ENCODE measurements around the gene FNDC3A. TPM values are rescaled to one million over a fixed set of nuclear protein-coding genes. Genes with fewer than 3 reads are reported as not detected.

FNDC3A gene
- total and polyA plus RNA-seq, 2 experiments from 2014 or later = 21.9 to 73.5 TPM

DNA sequence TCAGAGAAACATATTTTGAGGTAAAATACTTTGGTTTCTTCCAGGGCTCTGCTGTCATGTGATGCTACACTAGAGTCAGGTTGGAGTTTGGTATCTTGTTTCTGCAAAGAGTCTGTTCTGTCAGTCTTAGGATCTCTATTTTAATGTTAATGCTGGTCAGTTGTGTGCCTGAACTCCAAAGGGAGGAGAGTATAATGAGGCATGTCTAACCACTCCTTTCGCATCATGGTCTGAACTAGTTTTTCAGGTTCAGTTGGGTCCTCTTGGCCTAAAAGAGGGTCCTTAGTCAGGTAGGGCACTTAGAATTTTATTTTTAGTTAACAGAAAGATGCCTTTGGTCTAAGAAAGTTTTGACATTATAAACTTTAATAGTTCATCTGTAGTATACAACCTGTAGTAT is 78.2 kb downstream of the FNDC3A start:
- no peaks in the 10 kb centered on the region for H3K9me2 ChIP-seq (replicated peaks; ENCODE audit: insufficient read depth)
- H3K36me3 ChIP-seq (replicated peaks; ENCODE audit: insufficient read depth, low read depth) = no peaks in the 10 kb centered on the region
- DNase-seq (ENCODE audit: low spot score) = no peak
- H4K20me1 ChIP-seq (ENCODE audit: insufficient read depth, poor library complexity, severe bottlenecking) = no peaks in the 10 kb centered on the region
- no peaks in the 10 kb centered on the region for H3K9me3 ChIP-seq (ENCODE audit: low read depth)
- H3K4me2 ChIP-seq = no peak overlapping the region
- no peak overlapping the region for H3K4me3 ChIP-seq
- no peak overlapping the region for H3K27ac ChIP-seq
- H2AFZ ChIP-seq = no peak overlapping the region
- no peak for TF ChIP-seq EZH2 (IDR thresholded peaks at IDR 0.05; ENCODE audit: borderline replicate concordance)
- TF ChIP-seq EZH2phosphoT487 (IDR thresholded peaks at IDR 0.05; ENCODE audit: low read depth, severe bottlenecking, unreplicated experiment) = no peak
- TF ChIP-seq, protein P1, sequence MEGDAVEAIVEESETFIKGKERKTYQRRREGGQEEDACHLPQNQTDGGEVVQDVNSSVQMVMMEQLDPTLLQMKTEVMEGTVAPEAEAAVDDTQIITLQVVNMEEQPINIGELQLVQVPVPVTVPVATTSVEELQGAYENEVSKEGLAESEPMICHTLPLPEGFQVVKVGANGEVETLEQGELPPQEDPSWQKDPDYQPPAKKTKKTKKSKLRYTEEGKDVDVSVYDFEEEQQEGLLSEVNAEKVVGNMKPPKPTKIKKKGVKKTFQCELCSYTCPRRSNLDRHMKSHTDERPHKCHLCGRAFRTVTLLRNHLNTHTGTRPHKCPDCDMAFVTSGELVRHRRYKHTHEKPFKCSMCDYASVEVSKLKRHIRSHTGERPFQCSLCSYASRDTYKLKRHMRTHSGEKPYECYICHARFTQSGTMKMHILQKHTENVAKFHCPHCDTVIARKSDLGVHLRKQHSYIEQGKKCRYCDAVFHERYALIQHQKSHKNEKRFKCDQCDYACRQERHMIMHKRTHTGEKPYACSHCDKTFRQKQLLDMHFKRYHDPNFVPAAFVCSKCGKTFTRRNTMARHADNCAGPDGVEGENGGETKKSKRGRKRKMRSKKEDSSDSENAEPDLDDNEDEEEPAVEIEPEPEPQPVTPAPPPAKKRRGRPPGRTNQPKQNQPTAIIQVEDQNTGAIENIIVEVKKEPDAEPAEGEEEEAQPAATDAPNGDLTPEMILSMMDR (IDR thresholded peaks at IDR 0.05; ENCODE audit: poor library complexity) = no peak
- H3K79me2 ChIP-seq = peaks cover 12% of the 10 kb centered on the region
- H3K4me1 ChIP-seq (ENCODE audit: insufficient read depth) = no peaks in the 10 kb centered on the region
- WGBS (ENCODE audit: low lambda C conversion rate, missing lambda C conversion rate) = 93% methylated on average over 1 of the region's 1 CpG
- H3K27me3 ChIP-seq = no peaks in the 10 kb centered on the region

DNA sequence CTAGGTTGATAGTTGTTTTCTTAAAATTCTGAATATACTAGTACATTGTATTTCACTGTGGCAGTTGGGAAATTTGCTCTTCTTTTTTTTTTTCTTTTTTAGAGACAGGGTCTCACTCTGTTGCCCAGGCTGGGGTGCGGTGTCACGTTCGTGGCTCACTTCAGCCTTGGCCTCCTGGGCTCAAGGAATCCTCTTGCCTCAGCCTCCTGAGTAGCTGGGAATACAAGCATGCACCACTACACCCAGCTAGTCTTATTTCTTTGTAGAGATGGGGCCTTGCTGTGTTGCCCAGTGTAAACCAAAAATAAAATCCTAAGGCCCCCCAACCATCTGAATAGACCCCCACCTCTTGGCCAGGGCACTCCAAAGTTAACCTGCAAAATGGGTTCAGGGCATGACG is 79.3 kb downstream of the FNDC3A start:
- no peak overlapping the region for H3K27ac ChIP-seq
- no peaks in the 10 kb centered on the region for H3K4me1 ChIP-seq (ENCODE audit: insufficient read depth)
- H3K9me3 ChIP-seq (ENCODE audit: low read depth) = no peaks in the 10 kb centered on the region
- no peaks in the 10 kb centered on the region for H4K20me1 ChIP-seq (ENCODE audit: insufficient read depth, poor library complexity, severe bottlenecking)
- no peak overlapping the region for H3K4me3 ChIP-seq
- no peak overlapping the region for H3K4me2 ChIP-seq
- no peaks in the 10 kb centered on the region for H3K27me3 ChIP-seq
- no peak for DNase-seq (ENCODE audit: low spot score)
- no peaks in the 10 kb centered on the region for H3K36me3 ChIP-seq (replicated peaks; ENCODE audit: insufficient read depth, low read depth)
- peaks cover 12% of the 10 kb centered on the region for H3K79me2 ChIP-seq
- TF ChIP-seq EZH2phosphoT487 (IDR thresholded peaks at IDR 0.05; ENCODE audit: low read depth, severe bottlenecking, unreplicated experiment) (no peak), EZH2 (IDR thresholded peaks at IDR 0.05; ENCODE audit: borderline replicate concordance) (no peak)
- TF ChIP-seq, protein P1 (IDR thresholded peaks at IDR 0.05; ENCODE audit: poor library complexity) = no peak
- 100% methylated on average over 4 of the region's 4 CpGs for WGBS (ENCODE audit: low lambda C conversion rate, missing lambda C conversion rate)
- H3K9me2 ChIP-seq (replicated peaks; ENCODE audit: insufficient read depth) = no peaks in the 10 kb centered on the region
- no peak overlapping the region for H2AFZ ChIP-seq

GRCh38 chr13:49057176-49057575 is 81.5 kb downstream of the FNDC3A start:
- H3K79me2 ChIP-seq = peaks cover 2% of the 10 kb centered on the region
- H3K9me2 ChIP-seq (replicated peaks; ENCODE audit: insufficient read depth) = no peaks in the 10 kb centered on the region
- H3K9me3 ChIP-seq (ENCODE audit: low read depth) = no peaks in the 10 kb centered on the region
- no peak overlapping the region for H2AFZ ChIP-seq
- WGBS (ENCODE audit: low lambda C conversion rate, missing lambda C conversion rate) = 80% methylated on average over 3 of the region's 3 CpGs
- H3K4me3 ChIP-seq = no peak overlapping the region
- H3K36me3 ChIP-seq (replicated peaks; ENCODE audit: insufficient read depth, low read depth) = no peaks in the 10 kb centered on the region
- no peak for TF ChIP-seq EZH2 (IDR thresholded peaks at IDR 0.05; ENCODE audit: borderline replicate concordance)
- no peak for TF ChIP-seq EZH2phosphoT487 (IDR thresholded peaks at IDR 0.05; ENCODE audit: low read depth, severe bottlenecking, unreplicated experiment)
- TF ChIP-seq, protein P1 (IDR thresholded peaks at IDR 0.05; ENCODE audit: poor library complexity) = no peak
- H3K27ac ChIP-seq = no peak overlapping the region
- no peaks in the 10 kb centered on the region for H4K20me1 ChIP-seq (ENCODE audit: insufficient read depth, poor library complexity, severe bottlenecking)
- H3K4me1 ChIP-seq (ENCODE audit: insufficient read depth) = no peaks in the 10 kb centered on the region
- no peak overlapping the region for H3K4me2 ChIP-seq
- no peak for DNase-seq (ENCODE audit: low spot score)
- no peaks in the 10 kb centered on the region for H3K27me3 ChIP-seq

GRCh38 chr13:49058761-49059160 is 83.0 kb downstream of the FNDC3A start:
- Histone ChIP-seq H2AFZ (no peak overlapping the region), H3K9me3 (ENCODE audit: low read depth) (no peaks in the 10 kb centered on the region), H3K9me2 (replicated peaks; ENCODE audit: insufficient read depth) (no peaks in the 10 kb centered on the region), H3K4me2 (no peak overlapping the region), H4K20me1 (ENCODE audit: insufficient read depth, poor library complexity, severe bottlenecking) (no peaks in the 10 kb centered on the region), H3K4me1 (ENCODE audit: insufficient read depth) (no peaks in the 10 kb centered on the region), H3K27ac (no peak overlapping the region), H3K79me2 (no peaks in the 10 kb centered on the region), H3K36me3 (replicated peaks; ENCODE audit: insufficient read depth, low read depth) (no peaks in the 10 kb centered on the region), H3K27me3 (no peaks in the 10 kb centered on the region), H3K4me3 (no peak overlapping the region)
- TF ChIP-seq, protein P1 (IDR thresholded peaks at IDR 0.05; ENCODE audit: poor library complexity) = no peak
- TF ChIP-seq EZH2 (IDR thresholded peaks at IDR 0.05; ENCODE audit: borderline replicate concordance) = no peak
- TF ChIP-seq EZH2phosphoT487 (IDR thresholded peaks at IDR 0.05; ENCODE audit: low read depth, severe bottlenecking, unreplicated experiment) = no peak
- no peak for DNase-seq (ENCODE audit: low spot score)

Measured in hepatocyte (in vitro differentiated cells).